GM23248 (cell line): ENCODE results near the gene SLC46A3. TPM values are rescaled to one million over a fixed set of nuclear protein-coding genes. Genes with fewer than 3 reads are reported as not detected.
"Not testable (repeated sequence)": the region's sequence is repeated elsewhere in the genome, so short reads cannot be mapped to it uniquely, and the experiment has no call there.

Source experiments
- DNase-seq: peaks from one replicate; pipeline ENCODE4 v3.0.0-alpha.2; 2015
- H2AFZ ChIP-seq: fragments of 200-600 bp; sonication (generic); 2 replicates; pipeline ENCODE4 v1.6.1; 2016; ENCODE audit warnings: antibody characterized with exemption
- H3F3A ChIP-seq: fragments of 200-600 bp; sonication (generic); 2 replicates; pipeline ENCODE4 v1.6.1; 2016; ENCODE audit warnings: mild to moderate bottlenecking, antibody characterized with exemption, mixed run types; ENCODE audit not compliant: insufficient read depth
- H3K27ac ChIP-seq: fragments of 200-600 bp; sonication (generic); 2 replicates; pipeline ENCODE4 v1.5.1; 2016; ENCODE audit warnings: mild to moderate bottlenecking
- H3K27me3 ChIP-seq: fragments of 200-600 bp; sonication (generic); replicated peaks from 2 replicates; pipeline ENCODE4 v1.6.1; 2016; ENCODE audit warnings: mild to moderate bottlenecking; ENCODE audit not compliant: insufficient read depth
- H3K36me3 ChIP-seq: fragments of 200-600 bp; sonication (generic); 2 replicates; pipeline ENCODE4 v1.6.1; 2016; ENCODE audit warnings: low read depth, mild to moderate bottlenecking
- H3K4me1 ChIP-seq: fragments of 200-600 bp; sonication (generic); 2 replicates; pipeline ENCODE4 v1.6.1; 2016; ENCODE audit warnings: mild to moderate bottlenecking; ENCODE audit not compliant: insufficient read depth
- H3K4me2 ChIP-seq: fragments of 200-600 bp; sonication (generic); one replicate; pipeline ENCODE4 v1.6.1; 2016; ENCODE audit warnings: mild to moderate bottlenecking; ENCODE audit not compliant: unreplicated experiment
- H3K4me3 ChIP-seq: fragments of 200-600 bp; sonication (generic); 2 replicates; pipeline ENCODE4 v1.5.1; 2016; ENCODE audit warnings: mild to moderate bottlenecking
- H3K79me2 ChIP-seq: fragments of 200-600 bp; sonication (generic); 2 replicates; pipeline ENCODE4 v1.6.1; 2016; ENCODE audit warnings: mild to moderate bottlenecking; ENCODE audit not compliant: insufficient read depth
- H3K9ac ChIP-seq: fragments of 200-600 bp; sonication (generic); 2 replicates; pipeline ENCODE4 v1.6.1; 2016; ENCODE audit warnings: mild to moderate bottlenecking
- H3K9me2 ChIP-seq: fragments of 200-600 bp; sonication (generic); 2 replicates; pipeline ENCODE4 v1.6.1; 2016; ENCODE audit warnings: mixed run types, mild to moderate bottlenecking, moderate library complexity; ENCODE audit not compliant: insufficient read depth
- H3K9me3 ChIP-seq: fragments of 200-600 bp; sonication (generic); one replicate; pipeline ENCODE4 v1.6.1; 2017; ENCODE audit warnings: low read depth
- H4K20me1 ChIP-seq: fragments of 200-600 bp; sonication (generic); 2 replicates; pipeline ENCODE4 v1.6.0; 2016; ENCODE audit not compliant: insufficient read depth
- EZH2 ChIP-seq: fragments of 200-600 bp; sonication (generic); IDR thresholded peaks from 2 replicates; pipeline ENCODE4 v1.6.1; 2018; ENCODE audit warnings: antibody characterized with exemption, mild to moderate bottlenecking; ENCODE audit not compliant: insufficient read depth, poor library complexity, severe bottlenecking
- EZH2phosphoT487 ChIP-seq: fragments of 200-600 bp; sonication (generic); IDR thresholded peaks from 2 replicates; pipeline ENCODE4 v1.6.1; 2018; ENCODE audit warnings: antibody characterized with exemption, moderate library complexity, mild to moderate bottlenecking, low read depth; ENCODE audit not compliant: insufficient read depth
- WGBS, 2 experiments: methylation state at CpG; one replicate each; pipeline ENCODE4 v1.1.6; 2015 to 2017; ENCODE audit warnings: low lambda C conversion rate in 2 of 2, low coverage in 1 of 2; ENCODE audit errors: missing lambda C conversion rate in 2 of 2; 5-methylcytosine and 5-hydroxymethylcytosine counted together
- in situ Hi-C: fragments of 300-500 bp; cut with MboI; formaldehyde crosslinking; loops from 2 replicates; pipeline ENCODE4 v1.15.0; 2020
- polyA plus RNA-seq: library from polyadenylated mRNA; unstranded; fragments of >200 nt; fragmentation: Nextera tagmentation; extraction: Ambion mirVana; gene quantifications from 2 replicates; pipeline ENCODE4 v1.2.1, GENCODE V29; 2016
- total RNA-seq: library from RNA; depleted of rRNA; stranded (reverse); fragments of >200 nt; shearing (Covaris generic); gene quantifications from 2 replicates; pipeline ENCODE4 v1.2.3, GENCODE V29; 2014

SLC46A3 gene
- total and polyA plus RNA-seq, 2 experiments from 2014 or later, result 3.4 to 4.2 TPM

DNA sequence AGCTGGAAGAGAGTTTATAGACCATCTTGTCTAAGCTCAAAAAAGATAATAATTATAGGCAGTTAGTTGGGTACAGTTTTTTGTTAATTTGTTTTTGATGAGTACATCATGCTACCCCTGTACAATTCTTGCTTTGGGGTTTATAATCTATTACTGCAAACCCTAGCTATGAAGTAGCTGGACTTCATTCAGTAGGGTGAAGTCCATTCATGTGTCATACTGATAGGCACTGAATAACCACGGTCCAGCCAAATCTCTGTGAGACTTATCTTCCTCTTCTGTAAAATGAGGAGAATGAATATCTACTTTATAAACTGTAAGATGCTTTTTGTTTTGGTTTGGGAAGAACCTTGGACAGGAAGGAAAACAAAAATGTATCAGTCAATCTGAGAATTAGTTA, 19.5 kb downstream of the SLC46A3 start:
- no peaks in the 10 kb centered on the region; the same call in 1 of the 2 replicates for H3K27me3 ChIP-seq
- no peak for DNase-seq
- H3K4me3 ChIP-seq, result no peak overlapping the region
- no peaks in the 10 kb centered on the region for H3F3A ChIP-seq
- H3K9me3 ChIP-seq, result no peaks in the 10 kb centered on the region
- no peaks in the 10 kb centered on the region for H3K79me2 ChIP-seq
- TF ChIP-seq EZH2 (no peak), EZH2phosphoT487 (no peak)
- H3K4me2 ChIP-seq, result no peak overlapping the region
- no peak overlapping the region for H3K9ac ChIP-seq
- in situ Hi-C loops, result no loop called here
- H4K20me1 ChIP-seq, result no peaks in the 10 kb centered on the region
- no peaks in the 10 kb centered on the region for H3K36me3 ChIP-seq
- H3K4me1 ChIP-seq, result no peaks in the 10 kb centered on the region
- H3K9me2 ChIP-seq, result no peaks in the 10 kb centered on the region
- 80 to 81% methylated on average over 1 of the region's 1 CpG for WGBS, 2 experiments
- no peak overlapping the region for H3K27ac ChIP-seq
- H2AFZ ChIP-seq, result no peak overlapping the region

DNA sequence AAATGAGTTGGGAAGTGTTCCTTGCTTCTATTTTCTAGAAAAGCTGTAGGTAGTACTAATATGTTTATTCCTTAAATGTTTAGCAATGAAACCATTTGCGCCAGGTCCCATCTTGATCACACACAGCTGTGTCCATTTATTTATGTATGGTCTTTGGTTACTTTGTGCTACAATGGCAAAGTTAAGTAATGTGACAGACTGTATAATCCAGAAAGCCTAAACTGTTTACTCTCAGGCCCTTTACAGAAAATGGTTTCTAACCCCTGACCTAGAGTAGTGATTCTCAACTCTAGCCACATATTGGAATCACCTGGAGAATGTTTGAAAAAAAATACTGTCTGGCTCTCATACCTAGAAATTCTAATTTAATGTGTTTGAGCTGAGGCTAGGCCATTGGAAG, 21.3 kb downstream of the SLC46A3 start:
- Histone ChIP-seq H3K9me2 (no peaks in the 10 kb centered on the region), H3K27me3 (no peaks in the 10 kb centered on the region; the same call in 1 of the 2 replicates), H3K4me1 (no peaks in the 10 kb centered on the region), H2AFZ (no peak overlapping the region), H3K79me2 (no peaks in the 10 kb centered on the region), H4K20me1 (no peaks in the 10 kb centered on the region), H3K4me2 (no peak overlapping the region), H3K9ac (no peak overlapping the region), H3K9me3 (no peaks in the 10 kb centered on the region), H3K27ac (no peak overlapping the region), H3K36me3 (no peaks in the 10 kb centered on the region), H3K4me3 (no peak overlapping the region), H3F3A (no peaks in the 10 kb centered on the region)
- in situ Hi-C loops, result no loop called here
- no peak for DNase-seq
- 97 to 98% methylated on average over 1 of the region's 1 CpG for WGBS, 2 experiments
- TF ChIP-seq EZH2, result no peak

GRCh38 chr13:28693605-28694491, 24.9 kb downstream of the SLC46A3 start:
- H2AFZ ChIP-seq, H3K27ac ChIP-seq, H3K4me2 ChIP-seq, H4K20me1 ChIP-seq, H3K4me1 ChIP-seq, in situ Hi-C loops, H3K27me3 ChIP-seq, H3K9me3 ChIP-seq, H3K9ac ChIP-seq, H3K36me3 ChIP-seq, H3K79me2 ChIP-seq, H3K4me3 ChIP-seq, H3K9me2 ChIP-seq, H3F3A ChIP-seq: not testable (repeated sequence)
- DNase-seq, result peak; percentile 24
- 47 to 51% methylated on average over 11 of the region's 11 CpGs for WGBS, 2 experiments

GRCh38 chr13:28685892-28686291, 32.9 kb downstream of the SLC46A3 start:
- Histone ChIP-seq H3K9ac (no peak overlapping the region), H3F3A (peaks cover 8% of the 10 kb centered on the region; the same call in 1 of the 2 replicates), H3K79me2 (no peaks in the 10 kb centered on the region), H3K4me1 (no peaks in the 10 kb centered on the region), H3K9me3 (no peaks in the 10 kb centered on the region), H4K20me1 (no peaks in the 10 kb centered on the region), H2AFZ (no peak overlapping the region), H3K36me3 (no peaks in the 10 kb centered on the region), H3K27me3 (no peaks in the 10 kb centered on the region), H3K4me3 (no peak overlapping the region), H3K27ac (no peak overlapping the region), H3K9me2 (no peaks in the 10 kb centered on the region), H3K4me2 (no peak overlapping the region)
- no peak for TF ChIP-seq EZH2
- in situ Hi-C loops, result no loop called here
- 72 to 75% methylated on average over 3 of the region's 3 CpGs for WGBS, 2 experiments
- DNase-seq, result no peak

DNA sequence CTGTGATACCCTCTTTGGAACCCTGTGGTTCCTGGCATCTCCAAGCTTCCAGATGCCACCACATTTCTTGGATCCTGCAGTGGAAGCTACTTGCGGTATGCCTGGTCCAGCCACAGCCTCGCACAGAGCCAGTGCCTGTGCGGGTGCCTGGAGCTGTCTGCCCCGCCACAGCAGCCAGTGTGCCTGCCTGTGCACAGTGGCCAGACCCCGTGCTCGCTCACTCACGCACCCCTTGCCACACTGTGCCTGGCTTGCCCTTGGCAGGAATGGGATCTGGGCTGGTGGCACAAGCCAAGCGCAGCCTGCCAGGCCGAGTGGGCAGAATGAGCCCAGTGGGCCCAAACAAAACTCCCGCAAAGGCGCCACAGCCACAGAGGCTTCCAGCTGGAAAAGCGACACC, 33.7 kb downstream of the SLC46A3 start:
- Histone ChIP-seq H3K36me3 (no peaks in the 10 kb centered on the region), H3K4me2 (no peak overlapping the region), H3K79me2 (no peaks in the 10 kb centered on the region), H3F3A (peaks cover 11% of the 10 kb centered on the region; the same call in 1 of the 2 replicates), H3K9me3 (no peaks in the 10 kb centered on the region), H2AFZ (no peak overlapping the region), H3K4me3 (no peak overlapping the region), H4K20me1 (no peaks in the 10 kb centered on the region), H3K27ac (no peak overlapping the region), H3K9ac (no peak overlapping the region), H3K4me1 (no peaks in the 10 kb centered on the region), H3K27me3 (no peaks in the 10 kb centered on the region), H3K9me2 (no peaks in the 10 kb centered on the region)
- 79 to 80% methylated on average over 12 of the region's 12 CpGs for WGBS, 2 experiments
- TF ChIP-seq EZH2phosphoT487 (no peak), EZH2 (no peak)
- in situ Hi-C loops, result no loop called here
- no peak for DNase-seq
